Activated CD4-positive, alpha-beta T cell treated with anti-CD3 and anti-CD28 coated beads for 48 hours (primary cell): ENCODE results near the gene GABBR1.
A peak's percentile ranks its signal among the peaks of the same experiment; 100 is the strongest.
"Not testable (repeated sequence)": the region's sequence is repeated elsewhere in the genome, so short reads cannot be mapped to it uniquely, and the experiment has no call there.

Experiments used
- DNase-seq: peaks from one replicate; pipeline ENCODE4 v3.0.0-alpha.2; 2020

The GABBR1 gene

GRCh38 chr6:29632789-29633533 is at the start of gene GABBR1:
TSS of gene GABBR1 (minus strand) at chr6:29633183. CDS start at chr6:29632385, 798 bp downstream.
- peak; percentile 78 for DNase-seq

- no peak for DNase-seq
Measured at GRCh38 chr6:29681811-29682210, 48.8 kb upstream of the GABBR1 start.

- no peak for DNase-seq
Measured at GRCh38 chr6:29680904-29681303, 47.9 kb upstream of the GABBR1 start, which contains the start of gene ZFP57. TSS of gene ZFP57 (minus strand) at chr6:29681152. CDS start at chr6:29677003, 4,149 bp downstream.

GRCh38 chr6:29680416-29680815 is 47.4 kb upstream of the GABBR1 start:
- DNase-seq: no peak

GRCh38 chr6:29679962-29680361 is 47.0 kb upstream of the GABBR1 start:
- no peak for DNase-seq

- no peak for DNase-seq
Measured at GRCh38 chr6:29678114-29678513, 45.1 kb upstream of the GABBR1 start.

- no peak for DNase-seq
Measured at GRCh38 chr6:29676981-29677601, 44.1 kb upstream of the GABBR1 start.

- DNase-seq: no peak
Measured at GRCh38 chr6:29675561-29675960, 42.6 kb upstream of the GABBR1 start.

- DNase-seq: no peak
Measured at GRCh38 chr6:29674008-29674407, 41.0 kb upstream of the GABBR1 start.

- DNase-seq: no peak
Measured at GRCh38 chr6:29673161-29673560, 40.2 kb upstream of the GABBR1 start.

- DNase-seq: not testable (repeated sequence)
Measured at GRCh38 chr6:29672116-29672515, 39.1 kb upstream of the GABBR1 start.

- DNase-seq: no peak
Measured at GRCh38 chr6:29671026-29671425, 38.0 kb upstream of the GABBR1 start.

GRCh38 chr6:29667158-29667557 is 34.2 kb upstream of the GABBR1 start:
- no peak for DNase-seq

- no peak for DNase-seq
Measured at GRCh38 chr6:29666826-29667130, 33.8 kb upstream of the GABBR1 start.

GRCh38 chr6:29665942-29666825 is 33.2 kb upstream of the GABBR1 start:
- DNase-seq: no peak

GRCh38 chr6:29663300-29664042 is 30.5 kb upstream of the GABBR1 start:
- DNase-seq: no peak

GRCh38 chr6:29661502-29662141 is 28.6 kb upstream of the GABBR1 start:
- DNase-seq: not testable (repeated sequence)

GRCh38 chr6:29661071-29661470 is 28.1 kb upstream of the GABBR1 start:
- no peak for DNase-seq

- no peak for DNase-seq
Measured at GRCh38 chr6:29656798-29657197, 23.8 kb upstream of the GABBR1 start, which contains the start of gene MOG. TSS of gene MOG (plus strand) at chr6:29657092. CDS start at chr6:29657210, 118 bp downstream.

- DNase-seq: no peak
Measured at GRCh38 chr6:29656157-29656556, 23.2 kb upstream of the GABBR1 start.

- DNase-seq: no peak
Measured at GRCh38 chr6:29655658-29656057, 22.7 kb upstream of the GABBR1 start.

GRCh38 chr6:29653452-29654038 is 20.6 kb upstream of the GABBR1 start:
- DNase-seq: peak; percentile 54
